GM12801 (cell line): ENCODE measurements around the gene SYT1.

Experiments used
- TF ChIP-seq, protein P1 (sequence below): IDR thresholded peaks from one replicate; pipeline ENCODE4 v1.5.1; 2011; ENCODE audit warnings: control low read depth; ENCODE audit not compliant: insufficient read length; ENCODE audit errors: extremely low read depth

The SYT1 gene

DNA sequence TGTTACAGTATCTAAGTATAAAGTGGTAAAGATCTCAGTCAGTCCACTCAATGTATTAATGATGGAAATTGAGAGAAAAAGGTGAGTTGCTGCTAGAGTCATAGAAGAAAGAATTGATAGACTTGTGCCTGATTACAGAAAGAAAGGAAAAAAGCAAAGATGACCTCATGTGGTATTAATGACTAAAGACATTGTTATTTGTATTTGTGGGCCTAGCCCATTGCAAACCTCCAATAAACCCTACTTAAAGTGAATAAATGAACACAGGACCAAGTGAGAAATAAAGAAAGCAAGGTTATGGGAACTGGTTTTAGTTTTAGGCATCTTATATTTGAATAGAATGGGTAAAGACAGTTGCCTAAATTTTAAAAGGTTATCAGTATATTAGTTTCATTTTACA, 105.5 kb downstream of the SYT1 start:
- TF ChIP-seq, protein P1, sequence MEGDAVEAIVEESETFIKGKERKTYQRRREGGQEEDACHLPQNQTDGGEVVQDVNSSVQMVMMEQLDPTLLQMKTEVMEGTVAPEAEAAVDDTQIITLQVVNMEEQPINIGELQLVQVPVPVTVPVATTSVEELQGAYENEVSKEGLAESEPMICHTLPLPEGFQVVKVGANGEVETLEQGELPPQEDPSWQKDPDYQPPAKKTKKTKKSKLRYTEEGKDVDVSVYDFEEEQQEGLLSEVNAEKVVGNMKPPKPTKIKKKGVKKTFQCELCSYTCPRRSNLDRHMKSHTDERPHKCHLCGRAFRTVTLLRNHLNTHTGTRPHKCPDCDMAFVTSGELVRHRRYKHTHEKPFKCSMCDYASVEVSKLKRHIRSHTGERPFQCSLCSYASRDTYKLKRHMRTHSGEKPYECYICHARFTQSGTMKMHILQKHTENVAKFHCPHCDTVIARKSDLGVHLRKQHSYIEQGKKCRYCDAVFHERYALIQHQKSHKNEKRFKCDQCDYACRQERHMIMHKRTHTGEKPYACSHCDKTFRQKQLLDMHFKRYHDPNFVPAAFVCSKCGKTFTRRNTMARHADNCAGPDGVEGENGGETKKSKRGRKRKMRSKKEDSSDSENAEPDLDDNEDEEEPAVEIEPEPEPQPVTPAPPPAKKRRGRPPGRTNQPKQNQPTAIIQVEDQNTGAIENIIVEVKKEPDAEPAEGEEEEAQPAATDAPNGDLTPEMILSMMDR = no peak

DNA sequence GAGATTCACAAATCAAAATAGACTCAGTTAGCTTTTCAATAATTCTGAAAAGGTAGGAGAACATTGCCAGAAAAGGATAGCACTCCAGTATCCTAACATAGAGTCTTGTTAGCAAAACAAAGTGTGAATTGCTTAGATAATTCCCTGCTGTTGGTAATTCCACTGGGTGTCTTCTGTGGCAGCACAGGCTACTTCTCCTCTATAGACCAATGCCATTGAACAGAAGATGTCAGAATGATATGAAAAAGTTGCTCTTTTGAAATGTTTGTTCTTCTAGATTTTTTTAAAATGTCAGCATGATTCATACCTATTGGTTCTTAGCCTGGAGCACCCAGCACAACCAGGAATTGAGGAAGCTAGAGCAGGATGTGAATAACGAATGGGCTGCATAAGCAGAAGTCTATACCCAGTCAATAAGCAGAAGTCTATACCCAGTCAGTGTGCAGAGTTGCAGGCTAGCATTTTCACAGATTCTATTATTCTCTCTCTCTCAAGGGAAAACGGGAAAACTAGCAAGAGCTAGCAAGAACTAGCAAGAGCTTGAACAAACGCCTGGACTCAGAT, 112.8 kb downstream of the SYT1 start:
- TF ChIP-seq, protein P1 = no peak

DNA sequence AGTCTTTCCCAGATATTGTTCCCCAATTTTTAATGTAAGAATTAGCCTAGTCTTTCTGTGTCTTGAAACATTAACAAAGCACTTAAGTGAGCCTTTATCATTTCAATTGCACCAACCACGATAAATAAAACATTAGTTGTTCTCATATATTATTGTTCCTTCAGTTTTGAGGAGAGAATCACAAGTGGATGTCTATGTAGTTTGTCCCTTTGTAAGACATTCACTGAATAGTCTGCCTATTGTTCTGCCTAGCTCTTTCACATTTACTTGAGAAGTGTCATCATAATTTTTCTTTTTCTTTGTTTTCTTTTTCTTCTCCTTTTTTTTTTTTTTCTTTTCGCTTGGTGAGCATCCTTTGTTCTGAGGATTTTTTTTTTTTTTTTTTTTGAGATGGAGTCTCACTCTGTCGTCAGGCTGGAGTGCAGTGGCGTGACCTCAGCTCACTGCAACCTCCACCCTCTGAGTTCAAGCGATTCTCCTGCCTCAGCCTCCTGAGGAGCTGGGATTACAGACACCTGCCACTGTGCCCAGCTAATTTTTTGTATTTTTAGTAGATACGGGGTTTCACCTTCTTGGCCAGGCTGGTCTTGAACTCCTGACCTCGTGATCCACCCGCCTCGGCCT, 129.7 kb downstream of the SYT1 start:
- TF ChIP-seq, protein P1 = no peak

DNA sequence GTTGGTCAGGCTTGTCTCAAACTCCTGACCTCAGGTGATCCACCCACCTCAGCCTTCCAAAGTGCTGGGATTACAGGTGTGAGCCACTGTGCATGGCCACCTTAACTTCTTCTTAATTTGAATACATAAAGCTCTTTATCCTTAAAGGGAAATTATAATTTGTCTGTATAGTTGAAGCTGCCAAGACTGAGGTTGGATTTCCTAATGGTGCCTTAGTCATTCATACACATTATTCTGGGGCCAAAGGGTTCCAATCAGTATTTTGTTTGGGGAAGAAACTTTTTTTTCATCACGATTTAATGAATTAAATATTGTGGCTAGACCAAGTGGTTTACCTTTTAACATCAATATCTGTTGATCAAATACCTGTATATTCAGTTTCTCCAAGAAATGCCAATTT, 135.9 kb downstream of the SYT1 start:
- TF ChIP-seq, protein P1 = no peak

DNA sequence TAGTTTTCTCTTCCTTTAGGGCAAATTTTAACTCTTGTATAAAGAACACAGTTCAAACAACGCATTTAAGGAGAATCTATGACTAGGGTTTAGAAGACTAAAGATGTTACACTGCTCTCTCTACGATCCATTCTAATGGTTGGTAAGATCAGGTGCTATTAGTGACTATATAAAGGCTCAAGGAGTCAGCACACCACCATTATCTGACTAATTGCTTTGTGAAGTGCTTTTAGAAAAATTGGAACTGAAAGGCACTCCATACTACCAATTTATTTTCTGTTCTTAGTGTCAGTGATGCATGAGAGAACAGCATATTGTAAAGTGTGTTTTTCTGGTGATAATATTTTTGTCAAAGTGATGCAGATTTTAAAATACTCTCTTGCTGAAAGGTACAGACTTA, 136.8 kb downstream of the SYT1 start:
- TF ChIP-seq, protein P1 = no peak

DNA sequence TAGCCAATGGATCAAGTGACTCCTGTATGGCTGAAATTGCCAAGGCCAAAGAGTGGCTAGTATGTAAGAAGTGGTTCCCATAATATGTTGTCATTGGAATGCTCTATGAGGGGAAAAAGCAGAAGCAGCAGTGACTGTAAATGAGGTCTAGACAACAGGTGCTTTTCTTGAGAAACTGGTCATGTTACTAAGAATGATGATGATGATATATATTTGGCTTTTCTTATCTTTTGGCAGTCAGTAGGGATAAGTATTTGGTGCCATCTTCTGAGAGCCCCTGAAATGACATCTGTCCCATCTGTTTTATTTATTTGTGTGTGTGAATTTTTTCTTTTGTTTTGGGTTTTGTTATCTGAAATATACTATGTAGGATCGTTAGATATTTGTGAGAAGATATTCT, 141.7 kb downstream of the SYT1 start:
- TF ChIP-seq, protein P1 = no peak

DNA sequence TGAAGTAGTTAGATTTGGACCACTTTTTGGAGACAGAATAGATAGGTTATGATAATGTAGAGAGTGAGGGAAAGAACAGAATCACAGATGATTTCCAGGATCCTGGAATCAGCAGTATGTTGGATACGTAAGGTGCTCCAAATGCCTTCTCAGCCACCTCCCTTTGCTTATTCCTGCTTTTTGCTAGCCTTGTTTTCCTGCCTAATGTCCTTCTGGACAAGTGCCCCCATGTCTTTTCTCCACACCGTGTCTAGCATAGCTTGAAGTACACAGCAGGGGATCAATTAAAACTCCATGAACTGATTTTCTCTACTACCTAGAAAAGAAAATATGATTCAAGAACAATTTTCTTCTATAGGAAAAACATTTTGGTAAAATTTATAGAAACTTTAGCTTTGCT, 144.0 kb downstream of the SYT1 start:
- TF ChIP-seq, protein P1 = no peak
